Testis (tissue), 2 donors: ENCODE results near the gene CADM1.

Experiments used
- POLR2A ChIP-seq: fragments of 450-650 bp; IDR thresholded peaks from one replicate; pipeline ENCODE4 v1.6.1; 2017; ENCODE audit warnings: antibody characterized with exemption, mild to moderate bottlenecking, moderate library complexity
- TF ChIP-seq, protein P1 (sequence below), 3 experiments: fragments of 450-650 bp in 2 of 3; fragments of 200-600 bp in 1 of 3; sonication (generic) in 1 of 3; IDR thresholded peaks; one replicate each; pipeline ENCODE4 v1.5.1; 2016 to 2019; ENCODE audit warnings: antibody characterized with exemption in 3 of 3, mild to moderate bottlenecking in 2 of 3, moderate library complexity in 1 of 3

DNA sequence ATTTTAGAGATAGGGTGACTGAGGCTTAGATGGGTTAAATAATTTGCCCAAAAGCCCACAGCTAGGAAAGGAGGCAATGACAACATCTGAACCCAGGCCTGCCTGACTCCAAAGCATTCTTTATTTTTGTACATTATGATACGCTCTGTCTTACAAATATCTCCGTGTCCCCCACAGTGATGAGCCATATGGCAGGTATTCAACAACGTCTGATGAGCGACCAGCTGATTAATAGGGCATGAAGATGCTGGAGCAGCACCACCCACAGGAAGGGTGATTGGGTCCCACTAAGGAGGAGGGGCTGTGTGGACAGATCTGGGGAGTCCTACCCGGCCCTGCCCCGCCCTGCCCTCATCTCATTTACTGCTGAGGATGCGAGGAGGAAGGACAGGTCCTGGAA is 380.6 kb downstream of the CADM1 start:
- no peak for TF ChIP-seq POLR2A
- TF ChIP-seq, protein P1, sequence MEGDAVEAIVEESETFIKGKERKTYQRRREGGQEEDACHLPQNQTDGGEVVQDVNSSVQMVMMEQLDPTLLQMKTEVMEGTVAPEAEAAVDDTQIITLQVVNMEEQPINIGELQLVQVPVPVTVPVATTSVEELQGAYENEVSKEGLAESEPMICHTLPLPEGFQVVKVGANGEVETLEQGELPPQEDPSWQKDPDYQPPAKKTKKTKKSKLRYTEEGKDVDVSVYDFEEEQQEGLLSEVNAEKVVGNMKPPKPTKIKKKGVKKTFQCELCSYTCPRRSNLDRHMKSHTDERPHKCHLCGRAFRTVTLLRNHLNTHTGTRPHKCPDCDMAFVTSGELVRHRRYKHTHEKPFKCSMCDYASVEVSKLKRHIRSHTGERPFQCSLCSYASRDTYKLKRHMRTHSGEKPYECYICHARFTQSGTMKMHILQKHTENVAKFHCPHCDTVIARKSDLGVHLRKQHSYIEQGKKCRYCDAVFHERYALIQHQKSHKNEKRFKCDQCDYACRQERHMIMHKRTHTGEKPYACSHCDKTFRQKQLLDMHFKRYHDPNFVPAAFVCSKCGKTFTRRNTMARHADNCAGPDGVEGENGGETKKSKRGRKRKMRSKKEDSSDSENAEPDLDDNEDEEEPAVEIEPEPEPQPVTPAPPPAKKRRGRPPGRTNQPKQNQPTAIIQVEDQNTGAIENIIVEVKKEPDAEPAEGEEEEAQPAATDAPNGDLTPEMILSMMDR (IDR thresholded peaks at IDR 0.05) = no peak
